Lower leg skin (tissue), 3 donors: ENCODE results near the gene UBE2E2.

Experiments used
- POLR2A ChIP-seq, 2 donors: fragments of 450-650 bp; IDR thresholded peaks; one replicate each; pipeline ENCODE4 v1.6.1; 2016 to 2017; ENCODE audit warnings: antibody characterized with exemption in 2 of 2, mild to moderate bottlenecking in 1 of 2, moderate library complexity in 1 of 2
- TF ChIP-seq, protein P1 (sequence below), 3 donors: fragments of 450-650 bp; IDR thresholded peaks; one replicate each; pipeline ENCODE4 v1.5.1; 2016; ENCODE audit warnings: antibody characterized with exemption in 3 of 3, mild to moderate bottlenecking in 3 of 3, moderate library complexity in 2 of 3

DNA sequence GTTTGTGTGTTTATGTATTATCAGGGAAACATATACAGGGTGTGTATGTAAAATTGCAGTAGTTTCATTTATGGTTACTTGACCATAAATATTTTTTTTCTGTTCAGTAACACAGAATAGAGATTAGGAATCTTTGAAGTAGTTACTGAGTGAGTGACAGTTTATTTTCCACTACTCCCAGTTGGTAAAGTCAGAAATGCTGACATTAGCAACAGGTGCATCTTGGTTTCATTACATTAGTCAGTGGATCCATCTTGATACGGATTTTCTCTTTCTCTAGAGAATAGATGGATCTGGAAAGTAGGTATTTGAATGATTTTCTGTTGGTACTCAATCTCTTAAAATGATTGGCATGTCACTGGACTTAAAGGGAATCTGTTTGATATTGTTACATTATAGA lies 6.0 kb downstream of the UBE2E2 start:
- TF ChIP-seq, protein P1, sequence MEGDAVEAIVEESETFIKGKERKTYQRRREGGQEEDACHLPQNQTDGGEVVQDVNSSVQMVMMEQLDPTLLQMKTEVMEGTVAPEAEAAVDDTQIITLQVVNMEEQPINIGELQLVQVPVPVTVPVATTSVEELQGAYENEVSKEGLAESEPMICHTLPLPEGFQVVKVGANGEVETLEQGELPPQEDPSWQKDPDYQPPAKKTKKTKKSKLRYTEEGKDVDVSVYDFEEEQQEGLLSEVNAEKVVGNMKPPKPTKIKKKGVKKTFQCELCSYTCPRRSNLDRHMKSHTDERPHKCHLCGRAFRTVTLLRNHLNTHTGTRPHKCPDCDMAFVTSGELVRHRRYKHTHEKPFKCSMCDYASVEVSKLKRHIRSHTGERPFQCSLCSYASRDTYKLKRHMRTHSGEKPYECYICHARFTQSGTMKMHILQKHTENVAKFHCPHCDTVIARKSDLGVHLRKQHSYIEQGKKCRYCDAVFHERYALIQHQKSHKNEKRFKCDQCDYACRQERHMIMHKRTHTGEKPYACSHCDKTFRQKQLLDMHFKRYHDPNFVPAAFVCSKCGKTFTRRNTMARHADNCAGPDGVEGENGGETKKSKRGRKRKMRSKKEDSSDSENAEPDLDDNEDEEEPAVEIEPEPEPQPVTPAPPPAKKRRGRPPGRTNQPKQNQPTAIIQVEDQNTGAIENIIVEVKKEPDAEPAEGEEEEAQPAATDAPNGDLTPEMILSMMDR (IDR thresholded peaks at IDR 0.05): no peak
- no peak for TF ChIP-seq POLR2A (IDR thresholded peaks at IDR 0.05)
